NCI-H2107 treated with DMSO at 0.1 percent for 48 hours (cell line): Measurements from ENCODE around the gene HOXB1.
"Not testable (repeated sequence)": the region's sequence is repeated elsewhere in the genome, so short reads cannot be mapped to it uniquely, and the experiment has no call there.

Source experiments
- DNase-seq: peaks from one replicate; lab custom pipeline; 2025; ENCODE audit not compliant: unreplicated experiment; lab: John Stamatoyannopoulos, UW

HOXB1 gene

DNA sequence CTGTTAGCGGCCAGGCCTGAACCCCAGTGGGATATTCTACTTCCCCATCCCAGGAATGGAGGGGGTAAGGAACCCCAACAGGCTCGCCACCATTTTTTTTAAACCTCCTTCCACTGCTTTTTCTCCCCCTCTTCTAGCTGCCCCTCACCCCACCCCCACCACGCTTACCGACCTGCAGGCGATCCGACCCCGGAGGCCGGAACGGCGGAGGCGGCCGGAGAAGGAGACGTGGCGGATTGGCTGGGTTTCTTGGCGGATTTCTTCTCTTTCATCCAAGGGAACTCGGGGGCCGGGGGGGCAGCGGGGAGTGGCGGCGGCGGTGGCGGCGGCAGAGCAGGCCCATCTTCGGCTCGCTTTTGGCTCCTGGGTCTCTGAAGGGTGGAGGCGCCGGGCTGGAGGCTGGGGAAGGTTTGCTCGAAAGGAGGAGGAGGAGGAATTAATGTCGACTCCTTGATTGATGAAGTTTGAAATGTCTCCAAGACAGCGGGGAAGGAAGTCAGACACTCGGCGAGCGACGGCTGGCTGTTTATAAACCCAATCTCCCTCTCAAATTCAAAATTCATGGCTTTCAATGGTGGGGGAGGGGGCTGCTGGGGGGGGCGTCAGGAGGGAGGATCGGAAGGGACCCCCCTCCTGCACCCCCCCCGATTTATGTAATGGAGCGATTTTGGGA is 13.7 kb upstream of the HOXB1 start:
- no peak for DNase-seq

DNA sequence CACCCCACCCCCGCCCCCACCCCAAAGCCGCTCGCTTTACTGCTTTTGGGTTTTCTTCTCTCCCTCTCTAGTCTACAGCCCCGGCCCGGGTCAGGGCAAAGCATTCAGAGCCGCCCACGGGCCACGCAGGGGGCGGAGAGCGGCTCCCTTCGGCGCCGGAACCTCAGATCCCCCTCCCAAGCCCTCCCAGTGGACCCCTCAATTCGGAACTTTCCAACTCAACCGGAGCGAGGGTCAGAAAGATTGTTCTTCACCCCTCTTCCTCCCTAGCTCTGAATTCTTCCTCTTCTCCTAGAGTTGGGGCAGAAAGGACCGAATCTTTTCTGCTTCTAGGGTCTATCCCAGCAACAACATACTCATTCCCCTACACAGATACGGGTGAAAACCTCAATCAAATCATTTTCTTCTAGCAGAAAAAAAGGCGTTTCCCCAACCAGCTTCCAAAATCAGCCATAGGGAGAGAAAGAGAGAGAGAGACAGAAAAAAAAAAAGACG is 13.1 kb upstream of the HOXB1 start:
- no peak for DNase-seq

GRCh38 chr17:48543107-48543853 is 12.5 kb upstream of the HOXB1 start:
- DNase-seq, result no peak

GRCh38 chr17:48542698-48543106 is 11.9 kb upstream of the HOXB1 start:
- DNase-seq, result no peak

DNA sequence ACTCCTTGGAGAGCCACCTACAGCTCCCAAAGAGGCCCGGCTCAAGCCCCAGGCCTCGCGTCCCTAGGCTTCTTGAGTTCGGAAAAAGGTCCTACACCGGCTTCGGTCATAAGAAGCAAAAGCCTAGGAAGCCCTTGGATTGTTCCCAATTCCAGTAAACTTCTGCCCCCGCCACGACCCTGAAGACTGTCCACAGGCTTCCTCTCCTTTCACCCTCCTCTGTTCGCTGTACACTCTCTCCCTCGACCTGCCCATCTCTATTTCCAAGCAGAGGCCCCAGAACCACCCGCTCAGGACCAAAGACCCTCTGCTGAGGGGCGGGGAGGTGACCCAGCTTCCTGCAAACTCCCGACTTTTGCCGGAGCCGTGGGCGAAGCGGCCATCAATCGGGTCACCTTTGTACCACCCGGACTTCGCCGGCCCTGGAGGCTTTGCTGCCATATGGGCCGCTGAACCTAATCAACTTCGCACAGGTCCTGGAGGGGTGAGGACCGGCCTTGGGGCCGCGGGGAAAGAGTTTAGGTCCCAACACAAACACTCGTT is 11.4 kb upstream of the HOXB1 start:
- no peak for DNase-seq

DNA sequence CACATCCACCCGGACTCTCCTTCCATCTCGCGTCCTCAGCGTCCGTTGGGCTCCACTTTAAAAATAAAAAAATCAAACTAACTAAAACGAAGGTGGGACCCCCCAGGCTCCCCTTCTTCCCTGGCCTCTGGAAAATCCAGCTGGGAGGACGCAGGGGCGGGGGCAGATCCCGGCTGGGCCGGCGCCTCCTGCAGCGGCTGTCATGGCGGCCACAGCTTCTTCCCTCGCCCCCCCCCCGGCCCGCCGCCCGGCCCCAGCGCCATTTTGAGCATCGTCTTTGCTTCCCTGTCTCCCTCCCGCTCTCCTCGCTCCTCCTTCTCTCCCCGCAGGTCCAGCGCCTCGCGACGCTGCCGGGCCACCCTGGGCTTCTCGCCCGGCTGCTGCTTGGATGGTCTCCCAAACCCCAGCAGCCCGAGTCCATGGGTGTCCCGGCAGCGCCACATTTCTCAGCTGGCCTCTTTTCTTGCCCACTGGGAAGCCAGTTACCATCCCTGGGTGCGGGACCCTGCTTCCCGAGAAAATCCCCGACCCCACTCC is 10.8 kb upstream of the HOXB1 start:
- DNase-seq, result peak; percentile 70

DNA sequence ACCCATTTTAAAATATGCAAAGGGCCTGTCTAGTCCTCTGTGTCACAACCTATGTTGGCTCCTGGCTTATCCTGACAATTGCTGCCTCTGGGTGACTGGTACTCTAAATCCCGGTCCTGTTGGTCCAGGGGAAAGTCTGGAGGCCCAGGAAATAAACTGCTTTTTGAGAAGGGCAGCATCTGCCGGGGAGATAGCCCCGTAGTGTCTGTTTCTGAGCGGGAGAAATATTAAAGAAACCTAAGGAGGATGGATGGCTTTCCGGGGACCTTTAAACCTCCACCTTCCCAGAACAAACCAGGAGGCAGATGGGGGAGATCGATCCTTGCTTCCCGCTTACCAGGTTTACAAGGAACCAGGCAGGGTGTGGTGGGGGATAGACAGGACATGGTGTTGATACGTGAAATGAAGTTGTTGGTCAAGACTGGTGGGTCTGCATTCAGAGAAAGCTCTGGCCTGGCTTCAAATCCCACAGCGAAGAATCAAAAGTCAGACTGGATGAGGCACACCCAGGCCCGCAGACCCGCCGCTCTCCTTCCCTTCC is 10.3 kb upstream of the HOXB1 start:
- no peak for DNase-seq

DNA sequence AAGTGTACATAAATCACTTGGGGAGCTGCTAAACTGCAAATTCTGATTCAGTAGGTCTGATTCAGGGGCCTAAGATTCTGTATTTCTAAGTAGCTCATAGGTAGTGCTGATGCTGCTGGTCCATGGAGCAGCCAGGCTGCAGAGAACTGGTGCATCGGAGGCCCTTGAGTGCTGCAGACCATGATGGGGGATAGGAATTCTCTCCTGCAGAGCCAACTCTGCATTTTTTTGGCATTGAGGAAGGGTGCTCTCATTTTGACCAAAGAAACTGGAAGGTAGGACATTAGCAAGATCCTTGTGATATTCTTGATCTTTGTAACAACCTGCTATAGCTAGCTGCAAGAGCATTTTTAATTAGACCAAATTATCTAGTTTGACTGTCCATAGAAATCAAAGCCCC is 9.4 kb upstream of the HOXB1 start:
- DNase-seq, result no peak

DNA sequence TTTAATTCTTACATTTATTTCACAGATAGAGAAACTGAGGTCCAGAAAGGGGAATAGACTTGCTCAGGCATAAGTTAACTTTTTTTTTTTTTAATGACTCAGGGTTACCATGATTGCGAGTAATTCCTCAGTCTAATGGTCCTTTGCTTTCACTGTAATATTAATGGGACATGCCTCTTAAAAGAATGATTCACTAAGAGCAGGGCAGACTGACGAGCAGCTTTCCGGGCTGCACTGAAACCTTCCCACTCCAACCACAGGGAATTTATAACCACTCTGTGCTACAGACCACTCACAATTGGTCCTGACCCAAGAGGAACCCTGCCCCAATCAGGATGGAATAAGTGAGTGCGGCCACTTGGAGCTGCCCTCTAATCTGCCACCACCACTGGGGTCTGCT is 8.4 kb upstream of the HOXB1 start:
- no peak for DNase-seq

DNA sequence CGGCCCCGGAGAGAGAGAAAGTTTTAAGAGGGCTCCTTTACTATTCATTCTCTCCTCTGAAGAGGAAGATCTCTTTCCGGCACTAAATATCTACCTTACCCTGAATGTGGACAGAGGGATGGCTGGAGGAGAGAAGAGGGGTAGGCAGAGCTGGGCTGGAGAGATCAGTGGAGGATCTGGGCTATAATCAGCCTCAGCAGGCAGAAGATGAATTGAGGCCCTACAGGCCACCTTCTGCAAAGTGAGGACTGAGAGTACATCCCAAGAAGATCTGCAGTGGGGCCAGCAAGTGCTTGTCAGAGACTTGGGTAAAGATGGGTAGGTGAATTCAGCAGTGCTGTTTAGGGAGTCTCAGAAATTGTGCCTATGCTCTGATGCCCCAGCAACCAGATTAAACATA is 6.5 kb upstream of the HOXB1 start:
- no peak for DNase-seq

DNA sequence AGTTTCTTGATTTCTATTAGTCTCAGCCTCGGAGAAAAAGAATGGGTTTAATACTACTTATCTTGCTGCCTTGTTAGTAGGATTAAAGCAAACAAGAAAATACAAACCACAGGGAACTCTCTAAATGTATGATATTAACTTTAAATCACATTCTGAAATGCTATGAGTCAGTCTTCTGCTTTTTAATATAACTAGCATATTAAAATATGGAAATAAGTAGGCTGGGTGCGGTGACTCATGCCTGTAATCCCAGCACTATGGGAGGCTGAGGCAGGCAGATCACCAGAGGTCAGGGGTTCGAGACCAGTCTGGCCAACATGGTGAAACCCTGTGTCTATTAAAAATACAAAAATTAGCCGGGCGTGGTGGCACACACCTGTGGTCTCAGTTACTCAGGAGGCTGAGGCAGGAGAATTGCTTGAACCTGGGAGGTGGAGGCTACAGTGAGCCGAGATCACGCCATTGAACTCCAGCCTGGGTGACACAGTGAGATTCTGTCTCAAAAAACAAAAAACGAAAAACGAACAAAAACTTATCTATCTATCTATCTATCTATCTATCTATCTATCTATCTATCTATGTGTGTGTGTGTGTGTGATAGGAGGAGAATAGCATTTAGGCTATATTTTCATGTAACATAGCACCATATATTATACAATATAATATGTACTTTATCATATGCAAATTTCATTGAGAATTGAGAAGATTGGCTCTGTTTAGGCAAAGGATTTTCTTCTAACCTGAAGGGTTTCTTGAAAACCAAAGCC is 5.2 kb upstream of the HOXB1 start:
- not testable (repeated sequence) for DNase-seq

DNA sequence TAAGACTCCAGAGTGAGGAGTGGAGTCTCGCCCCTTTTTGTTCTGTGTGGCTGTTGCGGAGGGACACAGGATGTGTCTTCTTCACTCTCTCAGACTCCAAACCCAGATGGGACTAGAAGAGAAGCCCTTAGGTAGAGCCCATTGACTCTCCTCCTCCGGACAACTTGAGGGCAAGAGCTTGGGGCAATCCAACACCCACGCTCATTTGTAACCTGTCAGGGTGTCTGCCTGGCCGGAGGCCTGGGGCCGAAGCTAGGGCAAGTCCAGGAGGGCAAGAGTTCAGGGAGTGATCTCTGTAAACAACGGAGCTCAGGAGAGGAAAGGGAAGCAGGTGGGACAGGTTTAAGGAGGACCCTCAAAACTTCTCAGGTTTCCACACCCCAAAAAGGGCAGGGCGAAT is 1.4 kb upstream of the HOXB1 start:
- no peak for DNase-seq

DNA sequence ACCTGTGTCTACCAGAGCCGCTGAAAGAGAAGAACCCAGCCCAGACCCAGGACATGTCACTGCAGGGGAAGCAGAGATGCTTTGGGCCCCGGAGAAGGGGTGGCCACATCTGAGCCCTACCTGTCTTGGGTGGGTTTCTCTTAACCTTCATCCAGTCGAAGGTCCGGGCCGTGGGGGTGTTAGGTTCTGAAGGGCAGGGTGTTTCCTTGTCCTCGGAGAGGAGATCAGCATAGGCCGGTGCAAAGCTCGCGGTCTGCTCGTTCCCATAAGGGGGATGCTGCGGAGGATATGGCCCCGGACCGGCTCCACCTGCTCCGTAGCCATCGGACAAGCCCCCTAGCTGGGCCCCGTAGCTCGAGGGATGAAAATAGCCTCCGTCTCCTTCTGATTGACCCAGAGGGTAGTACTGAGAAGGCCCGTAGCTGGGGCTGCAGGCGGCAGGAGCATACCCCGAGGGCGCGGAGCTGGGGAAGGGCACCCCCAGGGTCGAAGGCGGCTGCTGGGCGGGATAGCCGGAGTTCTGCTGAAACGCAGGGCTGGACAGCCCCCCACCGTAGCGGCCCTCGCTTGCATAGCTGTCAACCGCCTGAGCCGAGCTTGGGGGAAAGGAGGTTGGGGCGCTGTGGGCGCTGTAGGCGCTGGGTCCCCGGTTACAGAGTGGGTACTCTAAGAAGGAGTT is 464 bp downstream of the HOXB1 start:
- no peak for DNase-seq

DNA sequence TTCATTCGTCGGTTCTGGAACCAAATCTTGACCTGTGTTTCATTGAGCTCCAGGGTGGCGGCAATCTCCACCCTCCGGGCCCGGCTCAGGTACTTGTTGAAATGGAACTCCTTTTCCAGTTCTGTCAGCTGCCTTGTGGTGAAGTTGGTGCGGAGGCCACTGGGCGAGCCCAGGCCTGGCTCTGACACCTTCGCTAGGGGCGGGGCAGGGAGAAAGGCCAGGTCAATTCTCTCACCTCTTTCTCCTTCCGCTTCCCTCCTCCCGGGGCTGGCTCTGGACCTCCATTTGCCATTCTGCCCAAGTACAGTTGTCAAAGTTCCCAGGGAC is 1.2 kb downstream of the HOXB1 start:
- no peak for DNase-seq

- no peak for DNase-seq
These were observed 1.7 kb downstream of the HOXB1 start for GRCh38 chr17:48528936-48529682.

GRCh38 chr17:48528153-48528935 is 2.5 kb downstream of the HOXB1 start:
- DNase-seq, result no peak

- DNase-seq, result no peak
These were observed 3.3 kb downstream of the HOXB1 start for GRCh38 chr17:48527547-48527932.

- DNase-seq, result no peak
These were observed 3.9 kb downstream of the HOXB1 start for GRCh38 chr17:48526608-48527546.
